Activated T-helper 17 cell treated with anti-CD3 and anti-CD28 coated beads, Interleukin-2, amount 50 U/mL, for 72 hours (primary cell): ENCODE data around the gene KCNQ1. TPM values are rescaled to one million over a fixed set of nuclear protein-coding genes. Genes with fewer than 3 reads are reported as not detected.

ENCODE experiments used
- ATAC-seq: fragments of 150-1000 bp; cut with Tn5 transposase; replicated peaks from 2 replicates; pipeline ENCODE4 v1.10.0; 2021; ENCODE audit warnings: mild to moderate bottlenecking, moderate library complexity
- H3K27ac Mint-ChIP-seq: one replicate; pipeline ENCODE4 v1.8.0; 2022; ENCODE audit warnings: mixed read lengths
- H3K27me3 Mint-ChIP-seq: one replicate; pipeline ENCODE4 v1.8.0; 2022; ENCODE audit warnings: mixed read lengths
- H3K36me3 Mint-ChIP-seq: one replicate; pipeline ENCODE4 v1.8.0; 2022; ENCODE audit warnings: low read depth, mild to moderate bottlenecking, mixed read lengths
- H3K4me1 Mint-ChIP-seq: one replicate; pipeline ENCODE4 v1.8.0; 2022; ENCODE audit warnings: mixed read lengths
- H3K4me3 Mint-ChIP-seq: one replicate; pipeline ENCODE4 v1.8.0; 2022; ENCODE audit warnings: mild to moderate bottlenecking, mixed read lengths
- H3K9me3 Mint-ChIP-seq: one replicate; pipeline ENCODE4 v1.8.0; 2022; ENCODE audit warnings: mixed read lengths
- total RNA-seq, 2 donors: library from RNA; stranded (reverse); gene quantifications; one replicate each; pipeline ENCODE4 v1.2.3, GENCODE V29; 2022

The KCNQ1 gene
- total RNA-seq: 1 to 10 TPM; 7.0 to 9.7 TPM

DNA sequence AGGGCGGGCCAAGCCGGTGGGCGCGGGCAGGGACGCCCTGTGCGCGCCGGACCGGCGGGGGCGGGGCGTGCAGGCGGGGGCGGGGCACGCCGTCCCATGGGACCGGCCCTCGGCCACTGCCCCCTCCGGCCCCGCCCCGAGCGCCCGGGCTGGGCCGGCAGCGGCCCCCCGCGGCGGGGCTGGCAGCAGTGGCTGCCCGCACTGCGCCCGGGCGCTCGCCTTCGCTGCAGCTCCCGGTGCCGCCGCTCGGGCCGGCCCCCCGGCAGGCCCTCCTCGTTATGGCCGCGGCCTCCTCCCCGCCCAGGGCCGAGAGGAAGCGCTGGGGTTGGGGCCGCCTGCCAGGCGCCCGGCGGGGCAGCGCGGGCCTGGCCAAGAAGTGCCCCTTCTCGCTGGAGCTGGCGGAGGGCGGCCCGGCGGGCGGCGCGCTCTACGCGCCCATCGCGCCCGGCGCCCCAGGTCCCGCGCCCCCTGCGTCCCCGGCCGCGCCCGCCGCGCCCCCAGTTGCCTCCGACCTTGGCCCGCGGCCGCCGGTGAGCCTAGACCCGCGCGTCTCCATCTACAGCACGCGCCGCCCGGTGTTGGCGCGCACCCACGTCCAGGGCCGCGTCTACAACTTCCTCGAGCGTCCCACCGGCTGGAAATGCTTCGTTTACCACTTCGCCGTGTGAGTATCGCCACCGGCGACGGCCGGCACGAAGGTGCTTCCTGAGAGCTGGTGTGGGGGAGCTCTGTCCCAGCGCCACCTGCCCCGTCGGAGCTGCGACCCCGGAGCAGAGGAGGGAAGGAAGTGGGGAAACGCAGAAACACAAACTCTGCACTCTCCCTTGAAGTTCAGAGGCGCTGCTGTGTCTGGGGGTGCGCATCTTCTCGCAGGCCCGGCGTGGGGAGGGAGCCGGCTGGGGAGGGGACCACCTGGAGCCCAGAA, at the start of gene KCNQ1:
TSS of gene KCNQ1 (plus strand) at position 188 of the 925 bp plus-strand sequence. CDS start at position 279, 91 bp downstream.
- Mint-ChIP-seq H3K36me3 (no peaks in the 10 kb centered on the region), H3K27ac (peak within 1 kb of the TSS; percentile 75), H3K27me3 (no peaks in the 10 kb centered on the region), H3K9me3 (no peaks in the 10 kb centered on the region), H3K4me1 (peaks cover 15% of the 10 kb centered on the region), H3K4me3 (peak within 1 kb of the TSS; percentile 91)
- ATAC-seq: peak; percentile 78

DNA sequence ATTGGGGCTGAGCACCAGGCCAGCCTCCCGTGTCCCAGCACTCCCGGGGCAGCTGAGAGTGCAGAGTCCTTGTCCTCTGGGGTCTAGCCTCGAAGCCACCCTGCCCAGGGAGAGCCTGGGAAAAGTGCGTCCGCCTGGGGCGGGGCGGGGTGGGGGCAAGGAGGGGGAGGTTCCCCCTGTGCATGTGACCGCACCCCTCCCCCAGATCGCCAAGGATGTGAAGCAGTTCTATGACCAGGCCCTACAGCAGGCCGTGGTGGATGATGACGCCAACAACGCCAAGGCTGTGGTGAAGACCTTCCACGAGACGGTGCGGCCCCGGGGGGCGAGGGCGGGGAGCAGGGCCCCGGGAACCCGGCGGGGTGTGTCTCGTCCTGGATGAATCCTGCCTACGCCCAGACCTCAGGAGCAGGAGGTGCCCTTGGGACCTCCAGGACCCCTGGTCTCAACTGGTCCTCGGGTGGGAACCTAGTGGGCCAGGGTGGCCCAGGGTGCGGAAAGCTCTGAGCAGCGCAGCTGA, 49.5 kb upstream of the KCNQ1 start:
- ATAC-seq: no peak
- Mint-ChIP-seq H3K36me3 (peaks cover 19% of the 10 kb centered on the region), H3K27me3 (no peaks in the 10 kb centered on the region), H3K27ac (no peak overlapping the region), H3K4me1 (no peaks in the 10 kb centered on the region), H3K4me3 (no peak overlapping the region), H3K9me3 (no peaks in the 10 kb centered on the region)

- ATAC-seq: no peak
These were observed 49.0 kb upstream of the KCNQ1 start for GRCh38 chr11:2395856-2396255.

GRCh38 chr11:2396471-2396870, 48.3 kb upstream of the KCNQ1 start:
- ATAC-seq: no peak
- no peaks in the 10 kb centered on the region for H3K4me1 Mint-ChIP-seq
- no peaks in the 10 kb centered on the region for H3K27me3 Mint-ChIP-seq
- H3K36me3 Mint-ChIP-seq: peaks cover 20% of the 10 kb centered on the region
- no peak overlapping the region for H3K4me3 Mint-ChIP-seq
- no peaks in the 10 kb centered on the region for H3K9me3 Mint-ChIP-seq
- H3K27ac Mint-ChIP-seq: no peak overlapping the region

More at GRCh38 chr11:2395856-2396255, 49.0 kb upstream of the KCNQ1 start:
- no peaks in the 10 kb centered on the region for H3K4me1 Mint-ChIP-seq
- H3K4me3 Mint-ChIP-seq: no peak overlapping the region
- H3K27me3 Mint-ChIP-seq: no peaks in the 10 kb centered on the region
- H3K9me3 Mint-ChIP-seq: no peaks in the 10 kb centered on the region
- peaks cover 20% of the 10 kb centered on the region for H3K36me3 Mint-ChIP-seq
- no peak overlapping the region for H3K27ac Mint-ChIP-seq

- Mint-ChIP-seq H3K4me3 (no peak overlapping the region), H3K27me3 (no peaks in the 10 kb centered on the region), H3K27ac (no peak overlapping the region), H3K9me3 (no peaks in the 10 kb centered on the region), H3K36me3 (peaks cover 20% of the 10 kb centered on the region), H3K4me1 (no peaks in the 10 kb centered on the region)
- ATAC-seq: no peak
These were observed 47.8 kb upstream of the KCNQ1 start for GRCh38 chr11:2397005-2397404.

DNA sequence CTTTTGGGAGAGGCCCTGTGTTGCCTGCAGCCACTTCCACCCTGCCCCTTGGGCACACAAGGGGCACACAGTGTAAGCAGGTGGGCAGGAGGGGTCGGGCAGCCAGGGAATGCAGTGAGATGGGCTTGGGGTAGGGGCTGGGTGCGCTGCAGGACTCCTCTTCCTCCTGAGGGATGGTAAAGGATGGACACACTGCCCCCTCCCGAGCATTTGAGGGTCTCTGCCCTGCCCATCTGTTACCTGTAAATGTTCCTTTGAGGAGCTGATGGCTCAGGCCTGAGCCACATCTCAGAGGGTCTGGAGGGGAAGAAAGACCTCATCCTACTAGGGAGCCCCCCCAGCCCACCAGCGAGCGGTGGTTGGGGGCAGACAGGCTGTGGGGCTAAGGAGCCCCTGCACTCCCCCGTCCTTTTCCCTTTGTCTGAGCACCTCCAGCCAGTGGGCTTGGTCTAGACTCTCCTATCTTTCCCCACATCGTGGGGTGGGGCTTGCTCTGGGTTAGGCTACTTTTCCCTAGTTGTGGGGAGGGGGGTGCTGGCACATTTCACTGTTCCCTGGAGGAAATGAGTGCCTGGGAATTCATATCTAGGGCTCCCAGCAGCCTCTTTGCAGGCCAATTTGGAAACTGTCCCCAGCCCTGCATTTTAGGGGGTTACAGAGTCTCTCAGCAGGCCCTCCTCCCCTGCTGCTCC, 46.0 kb upstream of the KCNQ1 start:
- Mint-ChIP-seq H3K4me1 (no peaks in the 10 kb centered on the region), H3K4me3 (peak overlapping the region; percentile 82), H3K9me3 (no peaks in the 10 kb centered on the region), H3K36me3 (peaks cover 31% of the 10 kb centered on the region), H3K27me3 (no peaks in the 10 kb centered on the region), H3K27ac (peak overlapping the region; percentile 85)
- ATAC-seq: no peak

- peak overlapping the region; percentile 82 for H3K4me3 Mint-ChIP-seq
- no peak for ATAC-seq
- H3K27ac Mint-ChIP-seq: peak overlapping the region; percentile 85
These were observed 45.2 kb upstream of the KCNQ1 start for GRCh38 chr11:2399488-2400068.

GRCh38 chr11:2400069-2400761, 44.6 kb upstream of the KCNQ1 start, which contains the start of gene TSSC4:
TSS of gene TSSC4 (plus strand) at chr11:2400750. CDS start at chr11:2402634, 1,884 bp downstream.
- no peaks in the 10 kb centered on the region for H3K9me3 Mint-ChIP-seq
- no peaks in the 10 kb centered on the region for H3K27me3 Mint-ChIP-seq
- H3K36me3 Mint-ChIP-seq: peaks cover 31% of the 10 kb centered on the region
- H3K4me3 Mint-ChIP-seq: peak within 1 kb of the TSS; percentile 82
- no peaks in the 10 kb centered on the region for H3K4me1 Mint-ChIP-seq
- ATAC-seq: peak; percentile 89
- peak within 1 kb of the TSS; percentile 91 for H3K27ac Mint-ChIP-seq

More at GRCh38 chr11:2399488-2400068, 45.2 kb upstream of the KCNQ1 start:
- no peaks in the 10 kb centered on the region for H3K27me3 Mint-ChIP-seq
- no peaks in the 10 kb centered on the region for H3K9me3 Mint-ChIP-seq
- H3K4me1 Mint-ChIP-seq: no peaks in the 10 kb centered on the region
- H3K36me3 Mint-ChIP-seq: peaks cover 31% of the 10 kb centered on the region

DNA sequence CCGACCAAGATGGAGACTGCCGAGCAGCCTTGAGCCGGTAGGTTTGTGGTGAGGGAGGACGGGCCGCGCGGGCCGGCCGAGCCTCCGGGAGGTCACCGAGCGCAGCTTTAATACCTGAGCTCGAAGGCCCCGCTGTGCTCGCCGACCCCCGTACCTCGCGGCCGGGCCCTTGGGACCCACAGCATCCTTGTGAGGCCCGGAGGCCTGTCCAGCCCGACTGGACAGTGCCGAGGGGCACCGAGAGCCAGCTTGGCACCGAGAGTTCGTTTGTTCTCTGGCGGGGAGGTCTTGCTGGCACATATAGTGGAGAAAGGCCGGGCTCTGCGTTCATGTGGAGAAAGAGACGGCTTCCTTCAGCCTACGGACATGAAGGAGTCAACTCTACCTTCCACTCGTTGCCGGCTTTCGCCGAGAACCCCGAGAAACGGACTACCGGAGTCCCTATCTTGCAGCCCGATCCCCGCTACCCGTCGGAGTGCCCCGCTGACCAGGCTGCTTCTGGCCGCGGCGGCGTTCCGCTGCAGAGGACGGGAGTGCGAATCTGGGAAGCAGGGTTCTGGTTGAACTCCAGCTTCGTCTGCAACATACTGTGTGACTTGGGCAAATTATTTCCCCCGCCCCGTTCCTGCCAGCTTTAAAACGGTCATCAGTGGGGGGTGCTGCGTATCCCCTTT, 43.9 kb upstream of the KCNQ1 start:
- Mint-ChIP-seq H3K4me1 (no peaks in the 10 kb centered on the region), H3K4me3 (peak overlapping the region; percentile 82), H3K27ac (peak overlapping the region; percentile 91), H3K9me3 (no peaks in the 10 kb centered on the region), H3K27me3 (no peaks in the 10 kb centered on the region), H3K36me3 (peaks cover 31% of the 10 kb centered on the region)
- no peak for ATAC-seq

DNA sequence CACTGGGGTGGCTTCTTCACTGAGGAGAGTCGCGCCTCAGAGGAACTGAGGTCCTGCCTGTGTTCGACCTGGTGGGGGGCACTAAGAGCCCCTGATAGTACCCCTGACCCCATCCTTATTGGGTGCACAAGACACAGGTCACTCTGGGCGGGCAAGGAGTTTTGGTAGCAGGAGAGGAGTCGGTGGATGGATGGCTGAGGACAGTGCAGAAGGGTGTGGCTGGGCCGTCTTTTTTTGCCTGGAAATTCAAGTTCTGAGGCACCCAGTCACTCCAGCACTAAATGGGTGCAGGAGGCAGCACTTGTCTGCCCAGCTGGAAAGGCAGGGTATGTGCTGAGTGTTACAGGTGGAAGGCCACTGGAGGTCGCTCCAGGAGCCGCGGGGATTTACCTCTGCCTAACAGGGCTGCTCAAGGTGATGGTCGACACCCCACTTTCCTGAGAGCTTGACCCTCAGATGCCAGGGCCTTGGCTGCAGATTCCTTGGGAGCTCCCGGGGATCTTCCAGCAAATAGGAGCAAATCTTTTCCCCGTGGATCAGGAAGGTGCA, 43.3 kb upstream of the KCNQ1 start:
- H3K4me1 Mint-ChIP-seq: no peaks in the 10 kb centered on the region

DNA sequence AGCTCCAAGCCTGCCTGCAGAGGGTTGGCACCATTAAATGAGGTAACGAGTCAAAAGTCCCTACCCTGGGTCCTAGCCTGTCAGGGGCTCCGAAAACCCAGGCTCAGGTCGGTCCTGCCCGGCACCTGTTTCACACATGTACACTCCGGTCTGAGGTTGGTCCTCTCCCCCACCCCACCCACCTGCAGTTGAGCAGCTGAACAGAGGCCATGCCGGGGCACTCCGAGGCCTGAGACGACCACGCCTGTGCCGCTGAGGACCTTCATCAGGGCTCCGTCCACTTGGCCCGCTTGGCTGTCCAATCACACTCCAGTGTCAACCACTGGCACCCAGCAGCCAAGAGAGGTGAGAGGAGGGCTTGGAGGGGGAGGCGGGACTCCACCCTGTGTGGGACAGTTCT, 42.7 kb upstream of the KCNQ1 start:
- Mint-ChIP-seq H3K9me3 (no peaks in the 10 kb centered on the region), H3K27ac (no peak overlapping the region), H3K36me3 (peaks cover 25% of the 10 kb centered on the region), H3K4me1 (no peaks in the 10 kb centered on the region), H3K4me3 (peak overlapping the region; percentile 82), H3K27me3 (no peaks in the 10 kb centered on the region)
- ATAC-seq: no peak

More for the DNA sequence above, 43.3 kb upstream of the KCNQ1 start:
- peak overlapping the region; percentile 91 for H3K27ac Mint-ChIP-seq
- peak overlapping the region; percentile 82 for H3K4me3 Mint-ChIP-seq
- H3K36me3 Mint-ChIP-seq: peaks cover 31% of the 10 kb centered on the region
- ATAC-seq: no peak
- no peaks in the 10 kb centered on the region for H3K9me3 Mint-ChIP-seq
- no peaks in the 10 kb centered on the region for H3K27me3 Mint-ChIP-seq

DNA sequence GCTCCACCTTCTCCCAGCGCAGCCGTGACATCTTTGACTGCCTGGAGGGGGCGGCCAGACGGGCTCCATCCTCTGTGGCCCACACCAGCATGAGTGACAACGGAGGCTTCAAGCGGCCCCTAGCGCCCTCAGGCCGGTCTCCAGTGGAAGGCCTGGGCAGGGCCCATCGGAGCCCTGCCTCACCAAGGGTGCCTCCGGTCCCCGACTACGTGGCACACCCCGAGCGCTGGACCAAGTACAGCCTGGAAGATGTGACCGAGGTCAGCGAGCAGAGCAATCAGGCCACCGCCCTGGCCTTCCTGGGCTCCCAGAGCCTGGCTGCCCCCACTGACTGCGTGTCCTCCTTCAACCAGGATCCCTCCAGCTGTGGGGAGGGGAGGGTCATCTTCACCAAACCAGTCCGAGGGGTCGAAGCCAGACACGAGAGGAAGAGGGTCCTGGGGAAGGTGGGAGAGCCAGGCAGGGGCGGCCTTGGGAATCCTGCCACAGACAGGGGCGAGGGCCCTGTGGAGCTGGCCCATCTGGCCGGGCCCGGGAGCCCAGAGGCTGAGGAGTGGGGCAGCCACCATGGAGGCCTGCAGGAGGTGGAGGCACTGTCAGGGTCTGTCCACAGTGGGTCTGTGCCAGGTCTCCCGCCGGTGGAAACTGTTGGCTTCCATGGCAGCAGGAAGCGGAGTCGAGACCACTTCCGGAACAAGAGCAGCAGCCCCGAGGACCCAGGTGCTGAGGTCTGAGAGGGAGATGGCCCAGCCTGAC, 41.7 kb upstream of the KCNQ1 start:
- H3K36me3 Mint-ChIP-seq: peaks cover 17% of the 10 kb centered on the region
- ATAC-seq: no peak
- H3K9me3 Mint-ChIP-seq: no peaks in the 10 kb centered on the region
- H3K4me1 Mint-ChIP-seq: no peaks in the 10 kb centered on the region
- no peak overlapping the region for H3K27ac Mint-ChIP-seq
- H3K4me3 Mint-ChIP-seq: peak overlapping the region; percentile 82
- H3K27me3 Mint-ChIP-seq: no peaks in the 10 kb centered on the region
